H1 (cell line): ENCODE measurements around the gene CDH18. TPM values are rescaled to one million over a fixed set of nuclear protein-coding genes. Genes with fewer than 3 reads are reported as not detected.

Experiments used
- CTCF ChIA-PET: fragments of 300-600 bp; sonication (Branson Sonifier 250); formaldehyde crosslinking; loops from one replicate; lab custom pipeline; 2021; ENCODE audit not compliant: partially characterized antibody; lab: Charles Lee
- POLR2A ChIA-PET: fragments of 300-600 bp; sonication (Branson Sonifier 250); formaldehyde crosslinking; loops from one replicate; lab custom pipeline; 2021; ENCODE audit warnings: inconsistent platforms; ENCODE audit not compliant: partially characterized antibody; lab: Charles Lee
- DNase-seq, 2 experiments: peaks; one replicate each; pipeline versions ENCODE4 v3.0.0 to v3.0.0-alpha.2; 2010 to 2022; ENCODE audit warnings: low spot score in 2 of 2, low read depth in 1 of 2, mixed read lengths in 1 of 2
- FAIRE-seq: peaks from 2 replicates; lab custom pipeline; 2011; peaks lifted over from hg19 to GRCh38; lab: Jason Lieb, UNC
- H2AFZ ChIP-seq: 2 replicates; pipeline ENCODE4 v1.8.1; 2012; ENCODE audit warnings: low read length, inconsistent platforms
- H2AK5ac ChIP-seq: 2 replicates; pipeline ENCODE4 v1.6.1; 2013; ENCODE audit warnings: low read depth, low read length
- H2BK120ac ChIP-seq: replicated peaks from 2 replicates; pipeline ENCODE3; 2013; ENCODE audit warnings: low read depth, low read length, inconsistent platforms
- H2BK12ac ChIP-seq: 2 replicates; pipeline ENCODE4 v1.6.1; 2013; ENCODE audit warnings: low read depth, low read length
- H2BK15ac ChIP-seq: 2 replicates; pipeline ENCODE4 v1.6.1; 2013; ENCODE audit warnings: low read length
- H2BK20ac ChIP-seq: 2 replicates; pipeline ENCODE4 v1.6.1; 2013; ENCODE audit warnings: low read length
- H2BK5ac ChIP-seq: 2 replicates; pipeline ENCODE4 v1.6.1; 2013; ENCODE audit warnings: low read depth, low read length
- H3K14ac ChIP-seq: 2 replicates; pipeline ENCODE4 v1.6.1; 2013; ENCODE audit warnings: inconsistent platforms; ENCODE audit not compliant: insufficient read length
- H3K18ac ChIP-seq: 2 replicates; pipeline ENCODE4 v1.6.1; 2013; ENCODE audit warnings: low read length; ENCODE audit errors: extremely low read depth
- H3K23ac ChIP-seq: 2 replicates; pipeline ENCODE4 v1.6.1; 2013; ENCODE audit warnings: inconsistent platforms; ENCODE audit not compliant: insufficient read length
- H3K23me2 ChIP-seq: 2 replicates; pipeline ENCODE4 v1.6.1; 2013; ENCODE audit warnings: low read depth, low read length
- H3K27ac ChIP-seq: 2 replicates; pipeline ENCODE4 v1.6.1; 2011; ENCODE audit warnings: low read depth, low read length, inconsistent platforms
- H3K27me3 ChIP-seq, 4 experiments: replicated peaks in 1 of 4; 1 replicate in 1 of 4; 2 replicates in 3 of 4; pipeline versions ENCODE4 v1.6.1 to v1.8.1; 2011 to 2013; ENCODE audit warnings: low read length in 3 of 4, mild to moderate bottlenecking in 3 of 4, inconsistent platforms in 2 of 4, mixed read lengths in 2 of 4, moderate library complexity in 1 of 4; ENCODE audit not compliant: control insufficient read depth in 3 of 4, insufficient read depth in 3 of 4; ENCODE audit errors: extremely low read depth in 1 of 4
- H3K36me3 ChIP-seq, 4 experiments: 2 replicates each; pipeline versions ENCODE4 v1.6.1 to v1.8.1; 2011 to 2013; ENCODE audit warnings: mild to moderate bottlenecking in 4 of 4, low read length in 3 of 4, moderate library complexity in 2 of 4, control low read depth in 1 of 4, inconsistent platforms in 1 of 4; ENCODE audit not compliant: insufficient read depth in 4 of 4, control insufficient read depth in 2 of 4
- H3K4ac ChIP-seq: replicated peaks from 2 replicates; pipeline ENCODE3; 2013; ENCODE audit warnings: low read length, low read depth, mixed read lengths, inconsistent platforms; ENCODE audit not compliant: insufficient read length
- H3K4me1 ChIP-seq, 4 experiments: replicated peaks in 1 of 4; 1 replicate in 1 of 4; 2 replicates in 3 of 4; pipeline versions ENCODE4 v1.6.1 to v1.8.1; 2011 to 2013; ENCODE audit warnings: low read length in 3 of 4, inconsistent platforms in 2 of 4, mixed read lengths in 1 of 4; ENCODE audit not compliant: insufficient read depth in 4 of 4, control insufficient read depth in 3 of 4
- H3K4me2 ChIP-seq, 2 experiments: 2 replicates each; pipeline versions ENCODE4 v1.6.1 to v1.8.1; 2011 to 2013; ENCODE audit warnings: low read depth in 2 of 2, low read length in 2 of 2, control low read depth in 1 of 2, inconsistent platforms in 1 of 2, mild to moderate bottlenecking in 1 of 2; ENCODE audit not compliant: insufficient read depth in 1 of 2
- H3K4me3 ChIP-seq, 4 experiments: fragments of 200-600, 300-600 bp in 1 of 4; sonication (generic), shearing (Covaris generic), sonication (Bioruptor Twin) in 1 of 4; 2 replicates each; pipeline versions ENCODE4 v1.5.1 to v1.8.1; 2011 to 2016; ENCODE audit warnings: low read length in 4 of 4, low read depth in 3 of 4, control low read depth in 2 of 4, inconsistent platforms in 2 of 4, mild to moderate bottlenecking in 2 of 4, mixed read lengths in 1 of 4, moderate library complexity in 1 of 4; ENCODE audit not compliant: insufficient read depth in 2 of 4; ENCODE audit errors: extremely low read depth in 1 of 4
- H3K56ac ChIP-seq: replicated peaks from 2 replicates; pipeline ENCODE3; 2013; ENCODE audit warnings: low read depth, mild to moderate bottlenecking, mixed read lengths, low read length, inconsistent platforms; ENCODE audit not compliant: insufficient read length
- H3K79me1 ChIP-seq: 2 replicates; pipeline ENCODE4 v1.6.1; 2013; ENCODE audit warnings: low read depth, low read length, control low read depth
- H3K79me2 ChIP-seq, 2 experiments: 2 replicates each; pipeline versions ENCODE4 v1.6.1 to v1.8.1; 2012 to 2013; ENCODE audit warnings: low read length in 2 of 2, mild to moderate bottlenecking in 2 of 2, inconsistent platforms in 1 of 2; ENCODE audit not compliant: insufficient read depth in 2 of 2, control insufficient read depth in 1 of 2
- H3K9ac ChIP-seq, 4 experiments: replicated peaks in 1 of 4; 1 replicate in 1 of 4; 2 replicates in 3 of 4; pipeline versions ENCODE4 v1.6.1 to v1.8.1; 2011 to 2013; ENCODE audit warnings: low read depth in 3 of 4, low read length in 3 of 4, control low read depth in 2 of 4, mild to moderate bottlenecking in 2 of 4, moderate library complexity in 2 of 4, inconsistent platforms in 1 of 4; ENCODE audit errors: extremely low read depth in 1 of 4
- H3K9me3 ChIP-seq, 2 experiments: 2 replicates each; pipeline versions ENCODE4 v1.6.1 to v1.8.1; 2012 to 2013; ENCODE audit warnings: mild to moderate bottlenecking in 2 of 2, moderate library complexity in 2 of 2, control low read depth in 1 of 2, inconsistent platforms in 1 of 2, low read depth in 1 of 2, low read length in 1 of 2, mixed read lengths in 1 of 2; ENCODE audit not compliant: insufficient read depth in 2 of 2
- H4K20me1 ChIP-seq, 2 experiments: replicated peaks in 1 of 2; 2 replicates each; pipeline versions ENCODE3 to v1.8.1; 2011 to 2013; ENCODE audit warnings: inconsistent platforms in 2 of 2, low read length in 2 of 2, mild to moderate bottlenecking in 1 of 2; ENCODE audit not compliant: insufficient read depth in 2 of 2, control insufficient read depth in 1 of 2
- H4K5ac ChIP-seq: 2 replicates; pipeline ENCODE4 v1.6.1; 2013; ENCODE audit warnings: low read length, low read depth, mixed read lengths, inconsistent platforms; ENCODE audit not compliant: insufficient read length
- H4K8ac ChIP-seq: 2 replicates; pipeline ENCODE4 v1.8.0; 2013; ENCODE audit warnings: mild to moderate bottlenecking, moderate library complexity, low read length, inconsistent platforms; ENCODE audit not compliant: insufficient read depth; ENCODE audit errors: extremely low read depth
- H4K91ac ChIP-seq: replicated peaks from 2 replicates; pipeline ENCODE3; 2013; ENCODE audit warnings: low read length, mixed read lengths, inconsistent platforms; ENCODE audit not compliant: insufficient read length
- ATF3 ChIP-seq: IDR thresholded peaks from 2 replicates; pipeline ENCODE4 v1.6.1; 2011; ENCODE audit warnings: low read depth, mild to moderate bottlenecking, low read length; ENCODE audit not compliant: insufficient read depth
- BCL11A ChIP-seq, 2 experiments: IDR thresholded peaks; one replicate each; pipeline ENCODE4 v1.6.1; 2011; ENCODE audit warnings: low read depth in 2 of 2, low read length in 2 of 2, mild to moderate bottlenecking in 2 of 2
- CBX5 ChIP-seq: fragments of 300-800, 300-1000 bp; sonication (generic); IDR thresholded peaks from 2 replicates; pipeline ENCODE4 v1.7.1; 2016; ENCODE audit warnings: antibody characterized with exemption, low read length, low read depth
- CTBP2 ChIP-seq: IDR thresholded peaks from 2 replicates; pipeline ENCODE4 v1.7.0; 2011; ENCODE audit warnings: borderline replicate concordance, mild to moderate bottlenecking, moderate library complexity, mixed read lengths, low read length; ENCODE audit not compliant: insufficient read depth, insufficient read length
- JUND ChIP-seq: IDR thresholded peaks from 2 replicates; pipeline ENCODE4 v1.6.1; 2011; ENCODE audit warnings: mild to moderate bottlenecking, improper control_type of control experiment, low read length
- KDM1A ChIP-seq: fragments of 200-600, 300-600 bp; sonication (generic); IDR thresholded peaks from 2 replicates; pipeline ENCODE4 v1.7.1; 2016; ENCODE audit warnings: mild to moderate bottlenecking, low read length, borderline replicate concordance
- SIN3A ChIP-seq, 2 experiments: IDR thresholded peaks in 1 of 2; conservative IDR thresholded peaks in 1 of 2; 2 replicates each; pipeline ENCODE4 v1.6.1; 2011 to 2012; ENCODE audit warnings: low read length in 2 of 2, improper control_type of control experiment in 1 of 2, low read depth in 1 of 2, mild to moderate bottlenecking in 1 of 2
- SP1 ChIP-seq: IDR thresholded peaks from 2 replicates; pipeline ENCODE4 v1.6.1; 2011; ENCODE audit warnings: low read depth, low read length
- YY1 ChIP-seq: IDR thresholded peaks from 2 replicates; pipeline ENCODE4 v1.6.1; 2011; ENCODE audit warnings: low read depth, mild to moderate bottlenecking, low read length
- ZNF274 ChIP-seq: IDR thresholded peaks from 2 replicates; pipeline ENCODE4 v1.7.0; 2012; ENCODE audit warnings: low read length, borderline replicate concordance; ENCODE audit errors: extremely low read depth
- WGBS, 2 experiments: shearing (Covaris generic) in 1 of 2; methylation state at CpG; one replicate each; pipeline versions ENCODE4 v1.1.6 to v1.1.7; 2013 to 2015; ENCODE audit warnings: low lambda C conversion rate in 2 of 2, mixed read lengths in 2 of 2, inconsistent platforms in 1 of 2, low coverage in 1 of 2, missing lambda C conversion rate in 1 of 2; ENCODE audit not compliant: insufficient replicate concordance in 2 of 2, insufficient coverage in 1 of 2, insufficient read length in 1 of 2; ENCODE audit errors: extremely low coverage in 1 of 2, missing lambda C conversion rate in 1 of 2; 5-methylcytosine and 5-hydroxymethylcytosine counted together
- polyA plus RNA-seq, 7 experiments: library from polyadenylated mRNA; depleted of rRNA in 3 of 7; stranded (reverse) in 5 of 7; unstranded in 2 of 7; fragments of >200 nt in 5 of 7; fragments of 200-250 nt in 2 of 7; gene quantifications; 1 replicate in 5 of 7; 2 replicates in 1 of 7; 4 replicates in 1 of 7; pipeline versions ENCODE4 v1.2.1 to v1.2.3, GENCODE V29; 2011 to 2013; ENCODE audit warnings: missing spikeins in 2 of 7, mixed read lengths in 2 of 7
- total RNA-seq: library from RNA; stranded (reverse); fragmentation: NEBNext Ultra II Directional; extraction: Animal tissue kit (Norgen Biotek cat#: 25700); gene quantifications from 2 replicates; pipeline ENCODE4 v1.2.1, GENCODE V29; 2021

CDH18 gene
- total and polyA plus RNA-seq, 2 of the 8 experiments (the other 6 are each of a cell fraction or from before 2014, with no cell fraction given) = 0.30 to 0.32 TPM

- H3K23ac ChIP-seq = no peak overlapping the region
- no peak overlapping the region for H2BK20ac ChIP-seq
- POLR2A ChIA-PET = no interaction called here
- CTCF ChIA-PET = interaction anchor here (0.8 kb wide), 1 partner anchor 11 kb away, joined by 3 read pairs; no protein-coding TSS in a partner anchor
- H4K8ac ChIP-seq = no peak overlapping the region
- no peaks in the 10 kb centered on the region for H3K9me3 ChIP-seq
- H2BK120ac ChIP-seq = no peak overlapping the region
- H3K79me1 ChIP-seq = no peaks in the 10 kb centered on the region
- no peak overlapping the region for H3K4me3 ChIP-seq
- H2BK12ac ChIP-seq = no peak overlapping the region
- H4K91ac ChIP-seq = no peak overlapping the region
- 86% methylated on average over 4 of the region's 4 CpGs; no CpG with 5 or more reads in 1 of the 2 experiments for WGBS, 2 experiments
- H3K4me2 ChIP-seq = no peak overlapping the region
- no peak overlapping the region for H2AFZ ChIP-seq
- H3K4me1 ChIP-seq = no peaks in the 10 kb centered on the region
- no peak overlapping the region for H3K18ac ChIP-seq
- no peak overlapping the region for H2BK5ac ChIP-seq
- H3K27ac ChIP-seq = no peak overlapping the region
- no peak overlapping the region for H2AK5ac ChIP-seq
- H3K79me2 ChIP-seq = no peaks in the 10 kb centered on the region
- no peak overlapping the region for H3K9ac ChIP-seq
- H3K27me3 ChIP-seq = no peaks in the 10 kb centered on the region
- no peak overlapping the region for H2BK15ac ChIP-seq
- no peaks in the 10 kb centered on the region; the same call in 1 of the 2 replicates for H3K23me2 ChIP-seq
- FAIRE-seq (no peak), DNase-seq (no peak)
- H3K14ac ChIP-seq = no peak overlapping the region
- no peak overlapping the region for H4K5ac ChIP-seq
- H3K56ac ChIP-seq = no peak overlapping the region
- no peak overlapping the region for H3K4ac ChIP-seq
- H4K20me1 ChIP-seq = no peaks in the 10 kb centered on the region
- H3K36me3 ChIP-seq = no peaks in the 10 kb centered on the region
- TF ChIP-seq CBX5 (no peak), BCL11A (IDR thresholded peaks at IDR 0.05; ENCODE audit: low read depth in 2 of 2, low read length in 2 of 2) (no peak), SIN3A (conservative IDR thresholded peaks at IDR 0.05 in 1 of 2, IDR thresholded peaks at IDR 0.05 in 1 of 2; ENCODE audit: low read depth in 1 of 2, low read length in 2 of 2) (no peak), SP1 (no peak), ATF3 (no peak), JUND (no peak), ZNF274 (no peak), CTBP2 (no peak), KDM1A (no peak), YY1 (no peak)
Measured at GRCh38 chr5:19616701-19617215, 371.2 kb downstream of the CDH18 start.
